Parathyroid adenoma (tissue), 2 donors: ENCODE measurements around the gene DGLUCY.

ENCODE experiments used
- H2AFZ ChIP-seq: fragments of 300-600 bp; sonication (generic); one replicate; pipeline ENCODE4 v1.7.0; 2017; ENCODE audit warnings: antibody characterized with exemption, mild to moderate bottlenecking
- H3K27ac ChIP-seq: fragments of 300-600 bp; sonication (generic); one replicate; pipeline ENCODE4 v1.7.0; 2017
- H3K27me3 ChIP-seq: fragments of 300-600 bp; sonication (generic); one replicate; pipeline ENCODE4 v1.7.0; 2017; ENCODE audit warnings: low read length; ENCODE audit not compliant: control insufficient read depth, insufficient read depth
- H3K36me3 ChIP-seq: fragments of 300-600 bp; sonication (generic); one replicate; pipeline ENCODE4 v1.7.0; 2017; ENCODE audit warnings: low read length; ENCODE audit not compliant: control insufficient read depth, insufficient read depth
- H3K4me1 ChIP-seq: fragments of 300-600 bp; sonication (generic); one replicate; pipeline ENCODE4 v1.7.0; 2017; ENCODE audit warnings: control low read depth
- H3K4me2 ChIP-seq: fragments of 300-600 bp; sonication (generic); one replicate; pipeline ENCODE4 v1.7.0; 2017; ENCODE audit warnings: low read length
- H3K4me3 ChIP-seq: fragments of 300-600 bp; sonication (generic); one replicate; pipeline ENCODE4 v1.7.0; 2017; ENCODE audit warnings: low read depth, low read length
- H3K79me2 ChIP-seq: fragments of 300-600 bp; sonication (generic); one replicate; pipeline ENCODE4 v1.7.0; 2017; ENCODE audit warnings: control low read depth
- H3K9ac ChIP-seq: fragments of 300-600 bp; sonication (generic); one replicate; pipeline ENCODE4 v1.7.0; 2017; ENCODE audit warnings: mild to moderate bottlenecking
- H3K9me3 ChIP-seq: fragments of 300-600 bp; sonication (generic); one replicate; pipeline ENCODE4 v1.7.0; 2017; ENCODE audit warnings: low read length; ENCODE audit not compliant: control insufficient read depth
- TF ChIP-seq, protein P1 (sequence below): fragments of 300-600 bp; sonication (generic); IDR thresholded peaks from one replicate; pipeline ENCODE4 v1.7.0; 2017; ENCODE audit warnings: antibody characterized with exemption, mild to moderate bottlenecking
- donor health status: primary hyperparathyroidism.

DGLUCY gene

DNA sequence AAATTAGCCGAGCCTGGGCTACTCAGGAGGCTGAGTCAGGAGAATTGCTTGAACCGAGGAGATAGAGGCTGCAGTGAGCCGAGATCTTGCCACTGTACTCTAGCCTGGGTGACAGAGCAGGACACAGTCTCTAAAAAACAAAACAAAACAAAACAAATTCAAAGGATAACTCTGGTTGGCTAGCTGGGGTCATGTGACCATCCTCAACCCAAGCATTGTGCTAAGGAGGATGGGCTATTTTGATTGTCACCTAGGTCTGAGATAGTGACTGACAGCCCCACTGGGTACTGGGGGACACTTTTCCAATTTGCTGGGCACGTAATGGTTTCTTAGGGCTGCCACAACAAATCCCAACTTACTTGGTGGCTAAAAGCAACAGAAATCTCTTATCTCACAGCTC lies 11.9 kb downstream of the DGLUCY start:
- no peaks in the 10 kb centered on the region for H3K27me3 ChIP-seq
- no peaks in the 10 kb centered on the region for H3K36me3 ChIP-seq
- TF ChIP-seq, protein P1, sequence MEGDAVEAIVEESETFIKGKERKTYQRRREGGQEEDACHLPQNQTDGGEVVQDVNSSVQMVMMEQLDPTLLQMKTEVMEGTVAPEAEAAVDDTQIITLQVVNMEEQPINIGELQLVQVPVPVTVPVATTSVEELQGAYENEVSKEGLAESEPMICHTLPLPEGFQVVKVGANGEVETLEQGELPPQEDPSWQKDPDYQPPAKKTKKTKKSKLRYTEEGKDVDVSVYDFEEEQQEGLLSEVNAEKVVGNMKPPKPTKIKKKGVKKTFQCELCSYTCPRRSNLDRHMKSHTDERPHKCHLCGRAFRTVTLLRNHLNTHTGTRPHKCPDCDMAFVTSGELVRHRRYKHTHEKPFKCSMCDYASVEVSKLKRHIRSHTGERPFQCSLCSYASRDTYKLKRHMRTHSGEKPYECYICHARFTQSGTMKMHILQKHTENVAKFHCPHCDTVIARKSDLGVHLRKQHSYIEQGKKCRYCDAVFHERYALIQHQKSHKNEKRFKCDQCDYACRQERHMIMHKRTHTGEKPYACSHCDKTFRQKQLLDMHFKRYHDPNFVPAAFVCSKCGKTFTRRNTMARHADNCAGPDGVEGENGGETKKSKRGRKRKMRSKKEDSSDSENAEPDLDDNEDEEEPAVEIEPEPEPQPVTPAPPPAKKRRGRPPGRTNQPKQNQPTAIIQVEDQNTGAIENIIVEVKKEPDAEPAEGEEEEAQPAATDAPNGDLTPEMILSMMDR: no peak
- H3K9ac ChIP-seq: peak overlapping the region; percentile 9
- peak overlapping the region; percentile 70 for H3K27ac ChIP-seq
- no peaks in the 10 kb centered on the region for H3K9me3 ChIP-seq
- H2AFZ ChIP-seq: peak overlapping the region; percentile 65
- no peak overlapping the region for H3K4me2 ChIP-seq
- peaks cover 29% of the 10 kb centered on the region for H3K4me1 ChIP-seq
- peaks cover 21% of the 10 kb centered on the region for H3K79me2 ChIP-seq
- H3K4me3 ChIP-seq: no peak overlapping the region

DNA sequence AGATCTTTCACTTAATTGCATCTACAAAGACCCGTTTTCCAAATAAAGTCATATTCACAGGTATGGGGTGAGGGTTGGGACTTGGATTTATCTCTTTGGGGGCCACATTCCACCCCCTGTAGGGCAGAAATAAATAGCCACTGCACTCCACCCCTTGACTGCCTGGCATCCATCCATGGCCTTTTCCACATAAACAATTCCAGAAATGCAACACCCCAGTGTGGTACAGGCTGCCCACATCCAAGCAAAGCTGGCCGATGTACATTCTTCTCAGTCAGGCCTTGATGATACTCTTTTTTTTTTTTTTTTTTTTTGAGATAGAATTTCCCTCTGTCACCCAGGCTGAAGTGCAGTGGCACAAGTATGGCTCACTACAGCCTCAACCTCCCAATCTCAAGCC lies 12.9 kb downstream of the DGLUCY start:
- Histone ChIP-seq H3K9me3 (no peaks in the 10 kb centered on the region), H2AFZ (no peak overlapping the region), H3K27ac (peak overlapping the region; percentile 70), H3K4me2 (no peak overlapping the region), H3K4me3 (no peak overlapping the region), H3K36me3 (no peaks in the 10 kb centered on the region), H3K27me3 (no peaks in the 10 kb centered on the region), H3K79me2 (peaks cover 17% of the 10 kb centered on the region), H3K4me1 (peaks cover 29% of the 10 kb centered on the region), H3K9ac (no peak overlapping the region)
- TF ChIP-seq, protein P1: no peak

DNA sequence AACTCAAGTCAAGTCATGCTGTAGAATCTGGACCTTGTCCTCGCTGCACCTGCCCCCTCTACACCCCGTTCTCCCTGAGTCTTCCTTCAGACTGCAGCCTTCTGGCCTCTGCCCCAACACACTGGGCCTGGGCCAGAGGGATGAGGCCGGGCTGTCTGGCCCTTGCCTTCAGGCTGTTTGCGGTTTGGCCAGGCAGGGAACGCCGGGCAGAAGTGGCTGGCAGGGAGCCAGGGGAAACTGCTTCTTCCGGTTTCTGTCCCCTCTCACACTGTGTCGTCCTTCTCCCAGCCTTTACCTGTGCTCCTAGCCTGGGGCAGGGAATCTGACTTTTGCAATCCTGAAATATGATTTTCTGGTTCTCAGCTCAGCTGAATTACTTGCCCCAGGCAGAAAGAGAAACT lies 13.5 kb downstream of the DGLUCY start:
- TF ChIP-seq, protein P1: no peak
- peaks cover 29% of the 10 kb centered on the region for H3K4me1 ChIP-seq
- no peak overlapping the region for H3K9ac ChIP-seq

DNA sequence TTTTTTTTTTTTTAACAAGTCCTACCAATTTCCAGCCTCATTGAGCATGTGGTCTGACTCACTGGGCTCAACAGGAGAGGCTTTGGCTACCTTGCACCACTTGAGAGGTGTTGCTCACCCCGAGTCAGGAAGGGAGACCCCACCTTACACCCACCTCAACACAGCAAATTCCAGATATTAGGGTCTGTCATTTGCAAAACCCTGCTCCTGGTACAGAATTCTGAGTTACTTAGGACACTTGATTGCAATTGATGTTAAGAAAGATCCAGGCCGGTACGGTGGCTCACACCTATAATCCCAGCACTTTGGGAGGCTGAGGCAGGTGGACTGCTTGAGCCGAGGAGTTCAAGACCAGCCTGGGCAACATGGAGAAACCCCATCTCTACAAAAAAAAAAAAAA lies 14.1 kb downstream of the DGLUCY start:
- Histone ChIP-seq H3K4me1 (peaks cover 29% of the 10 kb centered on the region), H3K9ac (no peak overlapping the region)

More for the DNA sequence above, 13.5 kb downstream of the DGLUCY start:
- Histone ChIP-seq H3K27ac (peak overlapping the region; percentile 70), H3K9me3 (no peaks in the 10 kb centered on the region), H3K4me3 (no peak overlapping the region), H3K27me3 (no peaks in the 10 kb centered on the region), H3K4me2 (no peak overlapping the region), H2AFZ (peak overlapping the region; percentile 63), H3K79me2 (peaks cover 18% of the 10 kb centered on the region), H3K36me3 (no peaks in the 10 kb centered on the region)

DNA sequence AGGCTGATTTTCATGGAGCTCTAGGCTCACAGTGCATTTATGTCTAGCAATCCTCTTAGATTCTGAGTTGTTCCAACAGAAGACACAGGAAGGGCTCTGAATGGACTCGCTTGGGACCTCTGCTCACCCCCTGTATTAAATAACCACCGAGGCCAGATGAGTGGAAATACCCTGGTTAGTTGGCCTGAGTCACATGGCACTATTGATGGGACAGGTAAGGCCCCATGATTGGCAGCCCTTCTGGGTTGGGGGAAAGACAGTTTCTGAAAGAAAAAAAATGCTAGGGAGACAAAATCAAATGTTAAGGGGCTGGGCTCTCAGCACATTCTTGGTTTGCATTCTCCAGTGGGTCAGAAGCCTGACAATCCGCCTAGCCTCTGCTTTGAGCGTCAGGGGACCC lies 14.8 kb downstream of the DGLUCY start:
- no peaks in the 10 kb centered on the region for H3K36me3 ChIP-seq
- H3K4me1 ChIP-seq: peaks cover 29% of the 10 kb centered on the region
- H3K9me3 ChIP-seq: no peaks in the 10 kb centered on the region
- H3K9ac ChIP-seq: no peak overlapping the region
- TF ChIP-seq, protein P1: no peak
- H3K27ac ChIP-seq: no peak overlapping the region
- no peaks in the 10 kb centered on the region for H3K27me3 ChIP-seq
- H3K4me3 ChIP-seq: no peak overlapping the region
- H3K4me2 ChIP-seq: no peak overlapping the region
- H2AFZ ChIP-seq: no peak overlapping the region
- H3K79me2 ChIP-seq: peaks cover 25% of the 10 kb centered on the region

More for the DNA sequence above, 14.1 kb downstream of the DGLUCY start:
- Histone ChIP-seq H3K4me2 (no peak overlapping the region), H3K79me2 (peaks cover 21% of the 10 kb centered on the region), H3K9me3 (no peaks in the 10 kb centered on the region), H3K27me3 (no peaks in the 10 kb centered on the region), H3K4me3 (no peak overlapping the region), H3K36me3 (no peaks in the 10 kb centered on the region), H2AFZ (peak overlapping the region; percentile 63), H3K27ac (peak overlapping the region; percentile 70)
- TF ChIP-seq, protein P1: no peak
